T1000 (cell line): ENCODE results near the gene GPANK1.
A peak's percentile ranks its signal among the peaks of the same experiment; 100 is the strongest.

Experiments used
- DNase-seq: peaks from one replicate; lab custom pipeline; 2025; ENCODE audit warnings: mixed read lengths; lab: John Stamatoyannopoulos, UW

Gene GPANK1

DNA sequence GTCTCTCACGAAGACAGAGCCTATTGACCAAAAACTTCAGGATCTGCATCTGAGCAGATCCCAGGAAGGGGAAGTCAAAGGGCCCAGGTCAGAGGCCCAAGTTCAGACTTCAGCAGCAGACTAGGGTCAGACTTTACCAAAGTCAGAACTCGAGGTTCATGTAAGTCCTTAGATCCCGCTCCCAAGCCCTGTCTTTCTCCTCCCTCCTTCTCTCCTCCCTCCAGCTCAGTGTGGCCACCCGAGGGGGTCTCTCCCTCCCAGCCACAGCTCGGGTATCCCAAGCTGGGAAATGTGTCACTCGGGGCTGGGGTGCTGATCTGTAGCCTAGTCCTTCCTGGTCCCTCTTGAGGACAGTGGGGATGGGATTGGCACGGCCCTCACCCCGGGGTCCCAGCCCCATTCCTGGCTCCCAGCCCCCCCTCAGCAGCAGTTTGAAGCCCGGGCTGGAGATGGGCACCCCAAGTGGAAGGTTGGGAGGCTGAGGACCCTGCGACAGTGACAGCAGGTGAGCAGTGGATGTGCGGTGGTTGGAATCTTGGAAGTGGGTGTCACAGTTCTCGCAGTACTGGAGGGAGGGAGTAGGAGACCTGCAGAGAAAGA lies 2.6 kb downstream of the GPANK1 start:
- DNase-seq: no peak

DNA sequence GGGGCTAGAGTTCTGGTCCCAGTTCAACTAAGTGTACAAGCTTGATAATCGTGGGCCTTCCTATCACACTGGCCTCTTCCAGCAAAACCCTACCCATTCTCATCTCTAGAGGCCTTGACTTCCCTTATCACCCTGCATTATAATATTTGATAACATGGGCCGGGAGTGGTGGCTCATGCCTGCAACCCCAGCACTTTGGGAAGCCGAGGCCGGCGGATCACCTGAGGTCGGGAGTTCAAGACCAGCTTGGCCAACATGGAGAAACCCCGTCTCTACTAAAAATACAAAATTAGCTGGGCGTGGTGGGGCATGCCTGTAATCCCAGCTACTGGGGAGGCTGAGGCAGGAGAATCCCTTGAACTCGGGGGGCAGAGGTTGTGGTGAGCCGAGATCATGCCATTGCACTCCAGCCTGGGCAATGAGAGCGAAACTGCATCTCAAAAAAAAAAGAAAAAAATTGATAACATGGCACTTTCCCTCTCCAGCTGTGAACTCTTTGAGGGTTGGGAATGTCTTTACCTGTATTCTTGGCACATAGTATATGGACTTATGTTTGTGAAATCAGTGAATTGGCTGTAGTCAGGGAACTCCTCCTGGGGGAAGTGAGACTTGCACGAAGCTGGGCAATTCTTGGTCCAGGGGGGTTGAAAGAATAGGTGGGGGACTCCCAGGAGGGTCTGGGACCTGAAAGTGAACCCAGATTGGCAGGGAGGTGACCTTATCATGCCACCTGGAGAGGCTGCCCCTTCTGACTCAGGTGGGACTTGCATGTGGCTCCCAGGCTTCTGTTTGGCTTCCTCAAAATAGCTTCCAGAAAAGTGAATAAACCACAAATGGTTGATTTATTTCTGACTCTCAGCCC lies 3.3 kb downstream of the GPANK1 start:
- no peak for DNase-seq

DNA sequence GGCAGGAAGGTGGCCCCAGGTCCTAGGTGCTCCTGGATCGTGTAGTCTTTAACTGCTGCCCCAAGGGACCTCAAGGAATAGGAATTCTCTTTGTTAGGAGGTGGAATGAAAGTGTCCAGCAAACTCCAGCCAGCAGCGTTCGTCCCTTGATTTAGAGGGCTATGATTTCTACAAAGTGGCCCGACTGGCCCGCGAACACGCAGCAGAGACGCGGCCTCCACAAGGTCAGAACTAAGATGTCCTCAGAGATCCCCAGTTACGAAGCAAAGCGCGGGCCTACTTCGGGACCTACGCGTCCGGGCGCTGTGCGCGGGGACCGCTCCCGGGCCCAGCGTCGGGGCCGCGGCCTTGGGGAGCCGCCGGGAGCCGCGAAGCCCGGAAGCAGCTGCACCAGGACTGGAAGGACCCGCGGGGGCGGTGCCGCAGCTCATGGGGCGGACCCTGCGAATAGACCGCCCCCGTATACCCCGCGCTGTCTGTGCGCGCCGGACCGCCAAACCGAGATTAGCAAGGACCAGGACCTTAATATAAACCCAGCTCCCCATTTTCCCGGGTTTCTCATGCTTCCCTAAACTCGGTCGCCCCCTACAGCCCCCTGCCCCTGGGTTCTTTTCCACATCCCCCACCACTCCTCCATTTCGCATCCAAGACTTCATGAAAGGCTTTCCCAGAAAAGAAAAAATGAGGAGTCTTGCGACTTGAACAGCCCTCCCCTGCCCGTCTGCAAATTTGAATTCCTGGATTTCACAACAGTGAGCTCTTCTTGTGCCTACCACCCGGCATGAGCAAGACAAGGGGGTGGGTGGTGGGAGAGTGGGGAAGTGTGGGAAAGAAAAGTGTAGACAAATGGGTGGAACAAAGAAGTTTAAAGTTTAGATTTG lies 4.2 kb downstream of the GPANK1 start, which contains the start of gene C6orf47:
C6orf47 (minus strand) TSS at position 398 of the 881 bp plus-strand sequence. CDS start 831 bp downstream, outside the sequence.
- DNase-seq: peak; percentile 58

DNA sequence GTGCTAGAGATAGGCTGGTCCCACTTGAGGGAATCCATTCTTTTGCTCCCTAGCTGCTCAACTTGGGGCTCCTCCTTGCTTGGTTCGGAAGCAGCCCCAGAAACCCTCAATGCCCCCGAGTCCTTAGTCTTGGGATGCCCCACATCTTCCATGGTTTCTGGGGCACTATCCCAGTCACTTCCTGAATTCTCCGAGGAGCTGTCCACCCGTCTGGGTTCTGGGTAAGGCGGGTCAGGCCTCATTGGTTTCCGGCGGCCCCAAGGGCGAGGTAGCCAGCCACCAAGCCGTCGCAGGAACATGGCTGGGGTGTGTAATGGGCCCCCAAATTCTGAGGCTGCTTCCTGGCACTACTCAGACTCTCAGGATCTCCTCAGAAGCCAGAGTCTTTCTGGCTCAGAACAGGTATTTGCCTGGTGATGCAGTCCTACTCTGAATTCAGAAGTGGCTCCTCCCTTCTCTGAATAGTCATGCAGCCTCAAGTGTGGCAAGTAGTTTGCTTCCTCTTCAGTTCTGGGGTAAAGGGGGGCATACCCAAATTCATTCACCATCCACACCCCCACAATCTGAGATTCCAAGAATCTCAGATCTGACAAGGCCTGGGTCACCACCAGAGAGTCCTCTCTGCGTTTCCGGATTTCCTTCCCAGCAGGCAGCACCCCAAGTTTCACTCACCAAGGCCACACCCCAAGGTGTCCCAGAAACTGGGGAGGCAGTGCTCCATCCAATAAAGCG lies 5.0 kb downstream of the GPANK1 start:
- no peak for DNase-seq

DNA sequence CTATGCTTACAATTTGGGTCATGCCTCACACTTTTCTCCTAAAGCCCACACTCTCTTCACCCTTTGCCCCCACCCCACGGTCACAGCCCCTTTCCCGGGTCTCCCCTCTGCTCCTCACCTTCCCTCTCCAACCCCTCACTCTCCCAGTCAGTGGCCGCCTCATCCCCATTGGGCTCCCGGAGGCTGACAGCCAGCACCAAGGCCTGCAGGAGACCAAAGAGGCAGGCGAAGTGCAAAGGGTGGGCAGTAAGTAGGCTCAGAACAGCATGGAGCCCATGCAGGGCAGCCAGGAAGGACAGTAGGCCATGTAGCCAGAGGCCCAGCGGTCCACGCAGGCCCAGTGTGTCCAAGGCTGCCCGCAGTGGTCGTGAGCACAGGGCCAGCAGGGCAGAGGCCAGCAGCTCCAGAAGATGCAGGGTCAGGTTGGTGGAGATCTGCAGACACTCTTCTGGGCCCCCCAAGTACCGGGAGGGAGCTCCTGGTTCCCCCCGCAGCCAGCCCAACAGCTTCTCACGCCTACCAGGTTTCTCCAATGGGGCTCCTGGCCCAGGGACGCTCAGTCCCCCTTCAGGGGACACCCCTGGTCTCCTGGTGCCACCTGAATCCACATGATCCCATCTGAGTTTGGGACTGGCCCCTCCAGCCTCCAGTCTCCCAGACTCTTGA lies 5.7 kb downstream of the GPANK1 start:
- DNase-seq: no peak

GRCh38 chr6:31658158-31658688 lies 6.6 kb downstream of the GPANK1 start:
- no peak for DNase-seq

DNA sequence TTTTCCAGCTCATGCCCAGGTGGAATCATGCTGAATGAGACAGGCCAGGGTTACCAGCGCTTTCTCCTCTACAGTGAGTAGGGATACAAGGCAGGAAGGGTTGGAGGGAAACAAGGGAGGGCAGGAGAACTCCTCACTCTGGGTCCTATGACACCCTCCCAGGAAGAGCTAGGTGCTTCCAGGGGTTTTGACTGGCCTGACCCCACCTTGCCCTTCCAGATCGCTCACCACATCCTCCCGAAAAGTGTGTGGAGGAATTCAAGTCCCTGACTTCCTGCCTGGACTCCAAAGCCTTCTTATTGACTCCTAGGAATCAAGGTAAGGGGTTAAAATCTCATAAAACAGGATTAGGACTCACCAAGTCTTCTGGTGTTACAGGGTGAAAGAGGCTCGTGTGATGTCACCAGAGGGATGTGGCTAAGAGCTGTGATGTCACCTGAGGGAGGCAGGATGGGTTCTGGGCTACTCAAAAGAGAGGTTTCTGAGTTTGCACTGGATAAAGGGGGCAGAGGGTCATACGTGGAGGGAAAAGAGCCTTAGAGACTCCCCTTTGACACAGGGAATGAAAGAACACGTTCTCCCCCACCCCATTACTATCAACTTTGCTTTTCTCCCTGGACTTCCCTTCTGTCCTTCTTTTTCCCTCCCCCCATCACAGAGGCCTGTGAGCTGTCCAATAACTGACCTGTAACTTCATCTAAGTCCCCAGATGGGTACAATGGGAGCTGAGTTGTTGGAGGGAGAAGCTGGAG lies 7.2 kb downstream of the GPANK1 start:
- no peak for DNase-seq

DNA sequence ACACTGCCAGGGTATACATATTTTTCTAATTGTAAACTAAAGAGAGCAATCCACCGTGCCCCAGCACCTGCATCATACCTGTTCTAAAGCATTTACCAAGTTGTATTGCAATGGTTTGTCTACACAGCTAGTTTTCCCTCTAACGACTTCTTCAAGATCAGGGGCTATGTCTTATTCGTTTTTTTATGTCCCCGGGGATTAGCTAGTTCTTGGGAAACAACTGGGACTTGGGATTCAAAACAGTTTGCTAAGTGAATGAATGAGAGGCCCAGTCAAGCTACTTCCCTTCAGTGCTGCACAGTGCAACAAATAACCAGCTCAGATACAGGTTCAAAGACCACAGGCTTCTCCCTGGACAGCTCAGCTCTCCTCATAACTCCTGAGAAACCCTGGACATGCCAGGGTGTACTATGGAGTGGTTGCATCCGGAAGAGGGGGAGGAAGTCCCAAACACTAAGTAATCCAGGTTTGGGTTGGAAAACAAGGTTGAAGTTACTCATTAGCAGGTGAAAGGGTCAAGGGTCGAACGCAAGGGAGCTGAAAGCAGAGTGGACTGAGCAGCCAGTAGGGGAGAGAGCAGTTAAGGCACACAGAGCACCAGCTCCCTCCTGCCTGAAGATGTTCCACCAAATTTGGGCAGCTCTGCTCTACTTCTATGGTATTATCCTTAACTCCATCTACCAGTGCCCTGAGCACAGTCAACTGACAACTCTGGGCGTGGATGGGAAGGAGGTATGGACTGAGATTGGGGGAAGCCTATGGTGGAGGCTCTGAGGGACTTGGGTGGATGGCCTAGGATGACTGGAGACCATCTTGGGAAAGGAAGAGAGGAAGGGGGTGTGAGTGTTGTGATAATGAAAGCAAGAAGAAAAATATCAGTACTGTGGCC lies 9.2 kb downstream of the GPANK1 start, which contains the start of gene APOM:
APOM (plus strand) TSS at position 546 of the 889 bp plus-strand sequence; CDS start at position 619, 73 bp downstream.
- DNase-seq: no peak

DNA sequence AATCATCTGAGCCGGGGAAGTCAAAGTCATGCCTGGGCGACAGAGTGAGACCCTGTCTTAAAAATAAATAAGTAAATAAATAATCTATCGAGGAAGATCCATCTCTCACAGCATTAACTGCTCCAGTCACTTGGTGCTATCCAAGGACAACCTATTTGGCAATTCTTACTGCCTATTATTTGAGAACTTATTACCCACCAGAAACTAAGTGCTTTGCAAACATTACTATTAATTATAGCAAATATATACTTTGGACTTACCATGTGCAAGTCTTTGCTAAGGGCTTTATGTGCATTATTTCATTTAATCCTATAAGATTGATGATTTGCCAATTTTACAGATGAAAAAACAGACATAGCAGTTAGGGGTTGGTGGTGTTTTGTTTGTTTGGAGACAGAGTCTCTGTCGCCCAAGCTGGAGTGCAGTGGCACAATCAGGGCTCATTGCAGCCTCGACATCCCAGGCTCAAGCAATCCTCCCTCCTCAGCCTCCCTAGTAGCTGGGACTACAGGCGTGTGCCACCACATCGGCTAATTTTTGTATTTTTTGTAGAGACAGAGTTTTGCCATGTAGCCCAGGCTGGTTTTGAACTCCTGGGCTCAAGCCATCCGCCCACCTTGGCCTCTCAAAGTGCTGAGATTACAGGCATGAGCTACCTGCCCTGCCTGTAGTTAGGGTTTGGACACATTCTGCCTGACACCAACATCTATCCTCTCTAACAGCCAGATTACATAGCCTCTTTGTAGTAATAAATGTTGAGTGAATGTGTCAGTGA lies 10.0 kb downstream of the GPANK1 start:
- no peak for DNase-seq

DNA sequence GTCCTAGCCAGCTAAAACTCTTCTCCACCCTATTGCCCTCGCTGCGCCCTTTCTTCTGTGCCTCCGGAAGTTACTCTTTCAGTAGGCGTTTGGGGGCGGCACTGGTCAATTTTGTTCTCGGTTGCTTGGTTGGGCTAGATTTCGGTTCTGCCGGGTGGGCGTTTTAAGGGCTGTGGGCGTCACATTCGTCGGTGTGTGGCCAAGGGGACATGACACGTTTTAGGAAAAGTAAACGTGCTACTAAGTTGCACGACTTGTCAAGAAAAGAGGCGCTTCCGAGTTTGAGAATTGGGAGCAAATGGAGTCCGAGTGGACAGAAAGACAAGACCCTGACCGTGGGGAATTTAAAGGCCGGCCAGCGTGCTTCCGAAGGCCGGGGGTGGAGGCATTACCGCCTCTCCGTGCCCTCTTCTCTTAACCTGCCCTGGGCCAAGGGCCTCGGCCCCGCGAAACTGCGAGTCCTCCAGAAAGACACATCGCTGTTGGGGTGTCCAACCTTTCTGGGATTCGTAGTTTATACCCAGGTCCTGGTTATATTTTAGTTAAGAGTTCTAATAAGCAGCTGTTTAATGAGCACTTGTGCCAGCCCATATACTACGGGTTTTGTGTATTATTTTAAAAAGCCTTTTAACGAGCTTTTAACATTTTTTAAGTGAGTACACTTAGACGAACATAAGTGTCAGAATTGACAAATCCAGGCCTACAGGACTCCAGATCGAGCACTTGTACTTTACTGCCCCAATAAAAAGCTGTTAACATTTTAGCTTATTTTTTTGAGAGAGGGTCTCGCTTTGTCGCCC lies 11.7 kb downstream of the GPANK1 start:
- no peak for DNase-seq

DNA sequence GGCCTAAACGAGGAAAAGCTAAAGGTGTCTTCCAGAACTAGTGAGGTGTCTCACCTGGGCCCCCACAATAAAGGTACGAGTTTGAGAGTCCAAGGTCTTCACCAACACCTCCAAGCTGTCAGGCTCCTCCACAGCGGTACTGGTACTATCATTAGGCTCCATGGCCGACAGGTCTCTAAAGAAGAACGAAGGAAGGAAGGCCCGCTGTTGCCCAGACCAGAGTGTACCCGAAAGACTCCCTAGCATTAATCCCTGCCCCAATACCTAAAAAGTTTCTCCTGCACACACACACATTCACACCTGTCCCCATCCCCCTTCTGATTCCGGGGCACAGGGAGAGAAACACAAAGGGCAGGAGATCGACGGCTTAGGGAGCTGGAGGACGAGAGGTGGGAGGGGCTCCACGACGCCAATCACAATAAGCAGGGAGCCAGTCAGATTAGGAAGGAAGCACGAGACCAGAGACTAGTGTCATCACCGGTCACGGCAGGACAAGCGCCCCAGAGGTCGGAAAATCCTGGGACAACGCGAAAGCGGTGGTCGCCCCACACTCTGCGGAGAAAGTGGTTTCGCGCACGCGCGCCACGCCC lies 13.1 kb downstream of the GPANK1 start:
- peak; percentile 80 for DNase-seq

- DNase-seq: no peak
These were observed 19.5 kb downstream of the GPANK1 start for GRCh38 chr6:31645325-31645724.

GRCh38 chr6:31643818-31644454 lies 20.9 kb downstream of the GPANK1 start:
- no peak for DNase-seq

- DNase-seq: no peak
These were observed 21.8 kb downstream of the GPANK1 start for GRCh38 chr6:31642798-31643570.

DNA sequence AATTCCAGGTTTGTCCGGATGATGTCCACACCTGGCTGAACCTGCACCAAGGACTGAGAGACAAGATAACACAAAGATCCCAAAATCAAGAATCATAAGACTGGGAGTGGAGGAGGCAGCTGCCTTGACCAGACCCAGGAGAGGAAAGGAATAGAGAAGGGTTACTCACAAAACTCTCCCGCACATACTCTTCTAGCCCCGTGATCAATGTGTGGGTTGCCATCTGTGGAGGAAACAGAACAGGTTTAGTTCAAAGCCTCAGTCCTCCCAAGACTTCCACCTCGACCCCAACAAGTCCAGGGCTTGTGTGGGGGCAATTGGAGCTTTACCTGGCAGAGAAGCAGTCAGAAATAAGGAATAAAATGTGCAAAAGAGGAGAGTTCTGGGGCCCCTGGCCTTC lies 23.4 kb downstream of the GPANK1 start:
- DNase-seq: no peak

DNA sequence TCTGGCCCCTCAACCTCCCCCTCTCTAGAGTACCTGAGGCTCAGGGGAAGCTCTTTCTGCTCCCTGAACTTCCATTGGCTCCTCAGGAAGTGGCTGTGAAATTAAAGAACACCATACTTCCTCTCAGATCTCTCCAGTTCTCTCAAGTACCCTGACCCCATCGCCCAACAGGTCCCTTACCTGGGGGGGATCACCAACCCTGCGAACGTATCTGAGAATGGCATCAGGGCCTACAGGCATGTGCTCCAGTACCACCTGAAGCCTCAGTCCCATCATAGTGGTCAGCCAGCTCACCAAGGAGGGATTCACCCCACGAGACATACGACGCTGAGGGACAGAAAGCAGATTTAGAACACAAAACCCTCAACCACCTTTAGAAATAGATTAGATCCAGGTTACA lies 24.2 kb downstream of the GPANK1 start:
- no peak for DNase-seq
